NCI-H187 treated with DMSO at 0.1 percent for 48 hours (cell line): ENCODE results near the gene REG3G.
A peak's percentile ranks its signal among the peaks of the same experiment; 100 is the strongest.

Experiments
- DNase-seq: peaks from one replicate; lab custom pipeline; 2025; lab: John Stamatoyannopoulos, UW

The REG3G gene

DNA sequence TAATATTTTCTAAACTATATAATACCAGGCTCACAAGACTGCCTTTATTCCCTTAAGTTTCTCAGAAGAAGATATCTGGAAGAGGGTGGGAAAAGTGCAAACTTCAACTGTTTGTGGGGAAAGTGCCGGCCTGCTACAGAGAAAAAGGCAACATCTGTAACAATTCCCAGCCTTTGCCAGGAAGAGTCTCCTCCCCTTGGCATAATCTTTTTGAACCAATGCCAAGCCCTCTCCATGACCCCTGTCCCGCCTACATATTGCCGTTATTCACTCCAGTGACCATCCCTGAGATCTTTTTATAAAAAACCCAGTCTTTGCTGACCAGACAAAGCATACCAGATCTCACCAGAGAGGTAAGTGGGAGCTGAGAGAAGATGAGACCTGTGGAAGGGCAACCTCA, at the start of gene REG3G:
REG3G (plus strand) TSS at position 282 of the 400 bp plus-strand sequence. CDS start 392 bp downstream, outside the sequence.
- no peak for DNase-seq

DNA sequence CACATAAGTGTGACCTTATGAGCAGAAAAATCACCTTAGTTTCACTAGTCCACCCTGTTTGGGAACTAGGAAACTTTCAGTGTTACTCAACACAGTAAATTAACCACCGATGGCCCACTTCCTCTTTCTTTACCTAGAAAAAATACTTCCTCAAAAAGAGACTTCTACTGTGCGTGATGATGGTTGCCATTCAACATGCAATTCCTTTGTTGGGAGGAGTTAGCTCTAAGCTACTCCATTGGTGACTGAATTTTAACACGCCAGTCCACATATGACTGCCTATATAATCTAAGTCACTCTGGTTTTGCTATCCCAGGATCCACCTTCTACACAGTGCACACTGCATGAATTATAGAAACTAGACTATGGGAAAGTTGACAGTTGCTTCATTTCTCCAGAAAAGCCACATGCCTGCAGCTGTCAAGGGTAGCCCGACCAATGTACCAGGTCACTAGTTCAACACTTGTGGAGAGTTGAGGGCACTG, 47.8 kb upstream of the REG3G start:
- no peak for DNase-seq

DNA sequence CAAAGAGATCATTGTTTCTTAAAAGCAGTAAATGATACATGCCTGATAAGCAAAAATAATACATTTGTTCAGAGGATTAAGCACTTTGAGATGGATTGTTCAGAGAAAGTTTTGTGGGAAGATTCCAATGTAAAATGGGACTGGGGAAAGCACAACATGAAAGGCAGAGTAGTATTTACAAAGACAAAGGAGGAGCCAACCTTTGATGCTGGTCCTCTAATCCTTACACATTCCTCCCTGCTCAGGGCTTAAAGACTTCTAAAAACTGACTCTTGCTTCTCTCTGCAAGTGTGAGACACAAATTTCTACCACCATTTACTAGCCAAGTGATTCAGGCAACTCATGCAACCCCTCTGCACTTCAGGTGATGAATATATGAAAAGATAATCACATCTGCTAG, 47.2 kb upstream of the REG3G start:
- DNase-seq = no peak

GRCh38 chr2:78979380-78980151, 45.9 kb upstream of the REG3G start:
- no peak for DNase-seq

- DNase-seq = no peak
Measured at GRCh38 chr2:78980152-78980465, 45.4 kb upstream of the REG3G start.

- no peak for DNase-seq
Measured at GRCh38 chr2:78980871-78981270, 44.6 kb upstream of the REG3G start.

DNA sequence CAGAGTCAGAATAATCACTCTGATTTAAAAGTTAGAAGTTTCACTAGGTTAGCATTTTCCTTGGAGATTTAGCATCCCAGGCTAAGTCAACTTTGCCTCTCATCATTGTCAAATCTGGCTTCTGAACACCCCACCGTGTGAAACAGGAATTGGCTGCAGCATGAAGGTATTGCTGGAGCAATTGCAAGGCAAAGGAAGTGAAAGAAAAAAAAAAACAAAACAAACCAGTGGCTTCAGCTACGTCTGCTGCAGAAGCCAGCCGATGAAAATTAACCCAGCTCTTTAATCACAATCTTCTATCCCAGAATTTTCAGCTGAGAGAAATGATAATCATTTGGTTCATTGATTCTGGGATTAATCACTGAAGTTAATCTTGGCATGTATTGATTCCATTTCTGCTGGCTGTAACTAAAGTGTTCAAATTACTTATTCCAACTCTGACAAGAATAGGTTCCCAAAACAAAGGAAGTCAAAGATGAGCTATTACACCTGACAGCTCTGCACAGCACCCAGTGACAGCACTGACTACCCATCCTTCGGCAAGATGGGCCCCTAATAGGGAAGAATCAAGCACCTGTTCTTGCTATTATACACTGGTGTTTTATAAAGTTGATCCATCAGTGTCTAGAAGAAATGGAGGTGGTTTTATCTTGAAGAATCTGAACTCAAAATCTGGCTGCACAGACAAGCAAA, 42.7 kb upstream of the REG3G start:
- DNase-seq = no peak

DNA sequence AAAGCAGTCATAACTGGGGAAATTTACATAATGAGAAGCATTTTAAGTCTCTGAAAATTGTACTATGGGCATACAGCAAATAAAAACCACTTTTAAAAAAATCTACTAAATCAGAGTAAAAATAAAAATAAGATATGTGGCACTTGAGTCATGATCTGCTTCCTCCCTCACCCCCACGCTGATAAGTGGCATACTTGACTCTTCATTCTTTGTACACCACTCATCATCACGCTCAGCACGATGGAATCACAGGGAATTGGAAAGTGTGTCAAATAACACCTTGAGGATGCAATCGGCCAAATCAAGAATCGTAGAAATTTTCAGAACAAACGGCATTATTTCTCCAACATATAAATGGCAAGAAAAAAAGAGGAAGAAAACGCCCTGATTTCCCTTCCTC, 41.1 kb upstream of the REG3G start:
- DNase-seq = no peak

DNA sequence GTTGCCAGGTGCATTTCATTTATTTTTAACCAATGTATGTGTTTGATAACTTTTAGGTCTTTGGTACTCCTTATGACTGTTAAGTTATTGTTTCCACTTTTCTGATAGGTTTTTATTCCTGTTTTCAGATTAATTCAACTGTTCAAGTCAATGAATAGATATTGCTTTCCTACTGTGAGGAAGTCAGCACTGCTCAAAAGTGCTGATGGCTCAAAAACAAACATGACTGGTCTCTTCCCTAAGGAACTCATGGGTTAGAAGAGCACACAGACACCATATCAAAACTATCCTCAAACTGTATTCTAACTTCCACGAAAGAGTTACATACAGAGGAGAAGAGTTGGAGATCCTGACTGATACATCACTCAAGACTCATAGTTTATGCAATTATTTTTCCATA, 39.9 kb upstream of the REG3G start:
- DNase-seq = no peak

GRCh38 chr2:78989051-78989450, 36.5 kb upstream of the REG3G start:
- no peak for DNase-seq

GRCh38 chr2:78992451-78992806, 33.1 kb upstream of the REG3G start:
- no peak for DNase-seq

DNA sequence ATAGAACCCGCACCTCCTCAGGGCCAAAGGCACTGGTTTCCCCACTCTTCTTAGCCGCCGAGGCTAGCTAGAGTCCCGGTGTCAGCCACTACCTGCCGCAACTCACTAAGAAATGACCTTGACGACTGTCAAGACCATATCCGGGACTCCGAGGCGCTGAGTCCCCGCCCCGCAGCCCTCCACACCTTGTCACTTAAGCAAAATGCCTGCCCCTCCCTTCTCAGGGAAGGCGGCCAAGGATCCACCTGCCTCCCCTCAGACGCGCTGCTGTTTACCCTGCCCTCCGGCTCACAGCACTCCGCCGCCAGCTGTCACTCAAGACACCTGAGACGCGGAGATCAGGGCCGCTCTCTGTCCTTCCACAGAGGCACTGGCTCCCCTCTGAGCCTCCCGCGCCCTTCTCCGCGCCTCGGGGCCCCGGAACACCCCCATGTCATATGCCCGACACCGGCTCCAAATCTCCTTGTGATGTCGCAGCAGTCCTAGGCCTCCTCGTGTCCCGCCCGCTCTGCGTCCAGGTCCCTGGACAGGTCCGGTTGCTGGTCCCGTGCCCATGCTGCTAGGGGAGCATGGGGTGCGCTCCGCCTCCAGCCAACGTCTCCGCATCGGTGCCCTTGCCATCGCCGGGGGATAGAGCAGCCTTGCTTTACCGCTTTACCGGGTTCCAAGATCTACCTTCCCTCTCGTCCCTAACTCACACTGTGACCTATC, 32.5 kb upstream of the REG3G start:
- DNase-seq = peak; percentile 49

DNA sequence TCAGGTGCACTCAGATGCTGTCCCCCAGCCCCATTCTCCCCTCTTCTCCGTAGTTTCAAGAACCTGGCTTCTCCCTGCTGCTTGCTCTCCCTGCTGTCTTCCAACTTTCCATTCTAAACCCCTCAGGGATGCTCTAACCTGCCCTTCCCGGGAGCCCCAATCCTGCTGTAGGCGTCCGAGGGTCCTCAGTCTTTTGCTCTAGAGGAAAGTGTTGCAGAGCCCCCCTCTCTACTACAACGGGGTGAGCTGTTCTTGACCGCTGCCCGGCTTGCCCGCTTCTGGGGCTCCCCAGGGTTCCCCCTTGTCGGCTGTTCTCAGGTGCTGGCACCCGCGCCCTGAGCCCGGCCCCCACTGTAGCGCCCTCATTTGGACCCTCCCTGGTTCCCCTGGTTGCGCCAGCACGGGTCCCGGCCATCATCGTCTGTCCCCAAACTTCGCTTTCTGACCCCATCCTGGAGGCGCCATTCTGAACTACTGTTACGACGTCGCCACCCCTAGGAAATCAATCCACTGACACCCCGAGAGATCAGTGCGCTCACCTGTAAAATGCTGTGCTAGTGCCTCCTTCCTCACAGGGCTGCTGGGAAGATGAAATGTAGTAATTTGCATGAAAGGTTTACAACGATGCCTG, 31.9 kb upstream of the REG3G start:
- DNase-seq = no peak

GRCh38 chr2:78994789-78995188, 30.7 kb upstream of the REG3G start:
- DNase-seq = no peak

DNA sequence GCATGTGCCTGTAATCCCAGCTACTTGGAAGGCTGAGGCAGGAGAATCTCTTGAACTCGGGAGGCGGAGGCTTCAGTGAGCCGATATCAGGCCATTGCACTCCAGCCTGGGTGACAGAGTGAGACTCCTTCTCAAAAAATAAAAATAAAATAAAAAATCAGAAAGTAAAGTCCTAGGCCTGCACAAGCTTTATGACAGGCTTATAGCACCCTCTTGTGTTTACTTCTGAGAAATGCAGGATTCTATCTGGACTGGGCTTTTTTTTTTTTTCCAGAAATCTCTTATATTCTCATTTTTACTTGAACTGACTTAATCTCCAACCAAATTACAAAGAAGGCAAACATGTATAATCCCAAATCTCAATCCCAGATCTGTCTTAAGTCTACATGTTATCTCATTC, 26.1 kb upstream of the REG3G start:
- DNase-seq = no peak

- DNase-seq = no peak
Measured at GRCh38 chr2:79000008-79000576, 25.4 kb upstream of the REG3G start.

GRCh38 chr2:79001285-79001684, 24.2 kb upstream of the REG3G start:
- DNase-seq = no peak

- DNase-seq = no peak
Measured at GRCh38 chr2:79004680-79005079, 20.8 kb upstream of the REG3G start.

GRCh38 chr2:79005216-79005615, 20.3 kb upstream of the REG3G start:
- DNase-seq = no peak

GRCh38 chr2:79009388-79009787, 16.1 kb upstream of the REG3G start:
- DNase-seq = no peak

- no peak for DNase-seq
Measured at GRCh38 chr2:79011496-79011895, 14.0 kb upstream of the REG3G start.

DNA sequence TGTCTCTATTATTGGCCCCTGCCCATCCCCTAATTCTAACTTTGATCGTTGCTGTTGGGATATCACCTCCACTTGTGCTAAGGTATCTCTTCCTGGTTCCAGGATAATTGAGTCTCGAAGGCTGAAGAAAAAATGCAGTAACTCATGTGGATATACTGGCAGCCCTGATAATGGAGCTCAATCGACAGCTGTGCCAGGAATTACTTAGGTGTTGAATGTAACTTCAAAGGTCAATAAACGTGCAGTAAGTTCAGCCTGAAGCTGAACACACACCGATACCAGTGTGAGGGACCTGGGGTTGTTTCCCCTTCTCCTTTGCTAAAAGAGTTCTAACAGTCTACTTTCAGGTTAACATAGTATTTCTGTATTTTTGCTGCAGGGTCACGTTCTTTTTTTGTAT, 11.9 kb upstream of the REG3G start:
- no peak for DNase-seq
